Uterus (tissue), 2 donors: ENCODE data around the gene PRSS22.

ENCODE experiments used
- CTCF ChIP-seq, 4 experiments: fragments of 200-600 bp in 2 of 4; fragments of 450-650 bp in 2 of 4; sonication (generic) in 2 of 4; IDR thresholded peaks; one replicate each; pipeline ENCODE4 v1.5.1; 2016 to 2019; ENCODE audit warnings: antibody characterized with exemption in 4 of 4, mild to moderate bottlenecking in 2 of 4, moderate library complexity in 1 of 4
- POLR2A ChIP-seq, 2 donors: fragments of 450-650 bp; IDR thresholded peaks; one replicate each; pipeline ENCODE4 v1.6.1; 2016; ENCODE audit warnings: antibody characterized with exemption in 2 of 2, mild to moderate bottlenecking in 1 of 2, moderate library complexity in 1 of 2

- no peak for TF ChIP-seq CTCF (IDR thresholded peaks at IDR 0.05)
- no peak for TF ChIP-seq POLR2A (IDR thresholded peaks at IDR 0.05)
These were observed 27.6 kb downstream of the PRSS22 start for GRCh38 chr16:2830355-2830695.
